Activated T-helper 1 cell treated with anti-CD3 and anti-CD28 coated beads, Interleukin-12 subunit alpha, Interleukin-12 subunit beta, Interleukin-2, Interleukin-4 antibody, amounts not matched to agents 30 ng/mL and 10 ng/mL and 1 ng/mL, durations not matched to agents 14 hours and 24 hours and 36 hours (primary cell): ENCODE measurements around the gene LPCAT3. TPM values are rescaled to one million over a fixed set of nuclear protein-coding genes. Genes with fewer than 3 reads are reported as not detected.
"Not testable (repeated sequence)": the region's sequence is repeated elsewhere in the genome, so short reads cannot be mapped to it uniquely, and the experiment has no call there.

Source experiments
- DNase-seq: peaks from one replicate; pipeline ENCODE4 v3.0.0; 2021; ENCODE audit warnings: low spot score
- H3K27ac Mint-ChIP-seq: one replicate; pipeline ENCODE4 v1.8.0; 2021; ENCODE audit warnings: mild to moderate bottlenecking, mixed read lengths
- H3K27me3 Mint-ChIP-seq: one replicate; pipeline ENCODE4 v1.8.0; 2022; ENCODE audit warnings: mild to moderate bottlenecking, moderate library complexity, mixed read lengths; ENCODE audit not compliant: insufficient read depth
- H3K36me3 Mint-ChIP-seq: one replicate; pipeline ENCODE4 v1.8.0; 2021; ENCODE audit warnings: low read depth, mixed read lengths
- H3K4me1 Mint-ChIP-seq: one replicate; pipeline ENCODE4 v1.8.0; 2021; ENCODE audit warnings: low read depth, mixed read lengths
- H3K4me3 Mint-ChIP-seq: one replicate; pipeline ENCODE4 v1.8.0; 2021; ENCODE audit warnings: mild to moderate bottlenecking, moderate library complexity, mixed read lengths
- H3K9me3 Mint-ChIP-seq: one replicate; pipeline ENCODE4 v1.8.0; 2021; ENCODE audit warnings: mixed read lengths
- intact Hi-C: fragments of 100-400 bp; cut with micrococcal nuclease; formaldehyde crosslinking; loops from one replicate; pipeline ENCODE4 v1.15.1; 2024
- total RNA-seq: library from RNA; stranded (reverse); gene quantifications from 2 replicates; pipeline ENCODE4 v1.2.3, GENCODE V29; 2022

The LPCAT3 gene, protein sequence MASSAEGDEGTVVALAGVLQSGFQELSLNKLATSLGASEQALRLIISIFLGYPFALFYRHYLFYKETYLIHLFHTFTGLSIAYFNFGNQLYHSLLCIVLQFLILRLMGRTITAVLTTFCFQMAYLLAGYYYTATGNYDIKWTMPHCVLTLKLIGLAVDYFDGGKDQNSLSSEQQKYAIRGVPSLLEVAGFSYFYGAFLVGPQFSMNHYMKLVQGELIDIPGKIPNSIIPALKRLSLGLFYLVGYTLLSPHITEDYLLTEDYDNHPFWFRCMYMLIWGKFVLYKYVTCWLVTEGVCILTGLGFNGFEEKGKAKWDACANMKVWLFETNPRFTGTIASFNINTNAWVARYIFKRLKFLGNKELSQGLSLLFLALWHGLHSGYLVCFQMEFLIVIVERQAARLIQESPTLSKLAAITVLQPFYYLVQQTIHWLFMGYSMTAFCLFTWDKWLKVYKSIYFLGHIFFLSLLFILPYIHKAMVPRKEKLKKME
- 27.9 and 30.0 TPM in 2 replicates for total RNA-seq

DNA sequence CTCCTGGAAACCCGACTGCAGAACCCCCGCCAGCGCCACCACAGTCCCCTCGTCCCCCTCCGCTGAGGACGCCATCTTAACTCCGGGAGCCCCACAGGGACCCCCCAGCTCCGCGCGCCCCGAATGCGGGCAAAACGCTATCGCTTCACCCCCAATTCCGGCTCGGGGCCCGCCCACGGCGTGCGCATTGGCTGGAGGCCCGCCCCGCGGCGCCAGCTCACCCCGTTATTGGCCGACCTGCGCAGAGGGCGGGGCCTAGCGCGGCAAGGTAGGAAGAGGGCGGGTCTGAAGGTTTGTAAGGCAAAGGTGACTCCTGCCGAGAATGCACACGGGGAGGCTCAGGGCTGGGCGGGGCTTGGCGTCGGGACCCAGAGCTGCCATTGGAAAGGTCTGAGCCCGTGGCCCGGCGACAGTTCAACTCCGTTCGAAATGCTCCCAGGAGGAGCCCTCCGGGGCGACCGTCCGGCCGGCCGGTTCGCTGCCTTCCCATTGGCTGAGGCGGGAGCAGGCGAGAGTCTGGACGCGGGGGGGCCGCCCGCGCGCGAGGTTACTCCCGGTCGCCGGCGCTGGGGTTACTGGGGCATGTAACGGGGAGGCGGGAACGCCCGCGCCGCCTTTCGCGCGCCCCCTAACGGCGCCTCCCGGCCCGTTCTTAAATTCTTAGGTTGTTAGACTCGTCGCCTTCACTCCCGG is at the start of gene LPCAT3:
TSS of gene LPCAT3 (minus strand) at position 127 of the 693 bp plus-strand sequence. CDS start at position 75, 52 bp downstream.
- peaks cover 7% of the 10 kb centered on the region for H3K36me3 Mint-ChIP-seq
- H3K4me3 Mint-ChIP-seq, result peak within 1 kb of the TSS; percentile 93
- H3K27me3 Mint-ChIP-seq, result no peaks in the 10 kb centered on the region
- H3K4me1 Mint-ChIP-seq, result peaks cover 36% of the 10 kb centered on the region
- peak; percentile 98 for DNase-seq
- intact Hi-C loops, result loop anchor here (1.0 to 2.0 kb wide), 16 partner anchors 24 to 329 kb away; partner anchors contain the start of genes C12orf57, C1R, C1RL and CLSTN3
- H3K9me3 Mint-ChIP-seq, result no peaks in the 10 kb centered on the region
- H3K27ac Mint-ChIP-seq, result peak within 1 kb of the TSS; percentile 95

DNA sequence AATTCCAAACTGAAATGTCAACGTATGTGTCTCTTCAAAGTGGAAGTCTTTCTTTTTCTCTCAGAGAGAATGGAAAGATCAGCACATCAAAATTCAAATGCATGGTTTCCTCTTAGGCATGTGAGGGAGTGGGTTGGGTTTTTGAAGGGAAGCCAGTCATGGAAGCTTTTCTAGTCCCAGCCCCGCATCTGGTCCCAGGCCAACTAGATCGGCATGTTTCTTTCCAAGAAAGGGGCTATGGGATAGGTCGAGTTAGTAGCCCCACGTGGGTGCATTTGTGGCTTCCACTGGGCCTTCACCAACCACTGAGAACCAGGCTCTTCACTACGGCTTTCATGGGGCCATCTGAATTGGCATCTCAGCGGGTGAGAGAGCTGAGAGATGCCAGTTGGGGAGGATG is 48.8 kb upstream of the LPCAT3 start:
- intact Hi-C loops, result no loop called here
- H3K4me3 Mint-ChIP-seq, result no peak overlapping the region
- H3K36me3 Mint-ChIP-seq, result no peaks in the 10 kb centered on the region
- H3K9me3 Mint-ChIP-seq, result no peaks in the 10 kb centered on the region
- no peak overlapping the region for H3K27ac Mint-ChIP-seq
- peaks cover 19% of the 10 kb centered on the region for H3K27me3 Mint-ChIP-seq
- no peaks in the 10 kb centered on the region for H3K4me1 Mint-ChIP-seq
- DNase-seq, result no peak

DNA sequence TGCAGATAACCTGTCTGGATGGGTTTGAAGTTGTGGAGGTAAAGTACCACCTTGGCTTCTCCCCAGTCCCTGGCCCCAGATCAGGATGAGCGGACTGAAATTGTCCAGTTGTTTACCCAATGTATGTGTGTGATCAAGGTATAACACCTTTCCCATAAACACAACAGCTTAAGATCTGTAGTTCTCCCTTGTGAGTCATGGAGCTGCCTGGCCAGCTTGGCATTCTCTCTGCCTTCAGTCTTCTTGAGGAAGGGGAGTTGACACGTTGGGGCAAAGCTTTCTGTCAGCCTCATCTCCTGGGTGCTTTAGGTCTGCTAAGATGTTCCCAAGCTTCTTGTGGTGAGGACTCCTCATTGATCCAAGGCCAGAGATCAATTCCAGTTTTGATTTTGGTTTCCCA is 48.3 kb upstream of the LPCAT3 start:
- no peaks in the 10 kb centered on the region for H3K36me3 Mint-ChIP-seq
- intact Hi-C loops, result no loop called here
- H3K4me1 Mint-ChIP-seq, result no peaks in the 10 kb centered on the region
- no peaks in the 10 kb centered on the region for H3K9me3 Mint-ChIP-seq
- no peak for DNase-seq
- H3K4me3 Mint-ChIP-seq, result no peak overlapping the region
- peaks cover 15% of the 10 kb centered on the region for H3K27me3 Mint-ChIP-seq
- no peak overlapping the region for H3K27ac Mint-ChIP-seq

DNA sequence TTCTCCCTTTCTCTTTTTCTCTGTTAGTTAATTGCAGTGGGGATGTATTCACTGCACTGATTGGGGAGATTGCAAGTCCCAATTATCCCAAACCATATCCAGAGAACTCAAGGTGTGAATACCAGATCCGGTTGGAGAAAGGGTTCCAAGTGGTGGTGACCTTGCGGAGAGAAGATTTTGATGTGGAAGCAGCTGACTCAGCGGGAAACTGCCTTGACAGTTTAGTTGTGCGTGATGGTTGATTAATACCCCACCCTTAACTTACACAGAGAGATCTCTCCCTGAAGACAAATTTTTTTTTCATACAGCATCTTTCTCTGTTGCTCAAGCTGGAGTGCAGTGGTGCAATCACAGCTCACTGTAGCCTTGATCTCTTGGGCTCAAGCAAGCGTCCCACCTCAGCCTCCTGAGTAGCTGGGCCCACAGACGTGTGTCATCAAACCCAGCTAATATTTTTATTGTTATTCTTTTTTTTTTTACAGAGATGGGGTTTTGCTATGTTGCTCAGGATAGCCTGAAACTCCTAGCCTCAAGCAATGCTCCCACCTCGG is 46.9 kb upstream of the LPCAT3 start:
- no peak for DNase-seq
- Mint-ChIP-seq H3K27ac (no peak overlapping the region), H3K36me3 (no peaks in the 10 kb centered on the region), H3K4me1 (no peaks in the 10 kb centered on the region), H3K27me3 (peaks cover 21% of the 10 kb centered on the region), H3K9me3 (no peaks in the 10 kb centered on the region), H3K4me3 (no peak overlapping the region)
- intact Hi-C loops, result no loop called here

DNA sequence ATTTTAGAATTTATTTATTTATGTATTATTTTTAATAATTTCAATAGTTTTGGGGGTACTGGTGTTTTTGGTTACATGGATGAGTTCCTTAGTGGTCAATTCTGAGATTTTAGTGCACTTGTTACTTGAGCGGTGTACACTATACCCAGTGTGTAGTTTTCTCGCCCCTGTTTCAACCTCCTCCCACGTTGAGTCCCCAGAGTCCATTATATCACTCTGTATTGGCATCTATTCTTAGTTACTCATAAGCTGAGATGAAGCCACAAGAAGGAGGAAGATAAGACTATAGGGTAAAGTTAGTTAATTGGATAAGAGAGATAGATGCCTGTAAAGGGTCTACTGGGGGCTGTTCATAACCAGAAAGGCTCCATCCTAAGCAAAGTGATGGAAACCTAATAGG is 46.2 kb upstream of the LPCAT3 start:
- no peak overlapping the region for H3K27ac Mint-ChIP-seq
- no peak for DNase-seq
- H3K27me3 Mint-ChIP-seq, result peaks cover 23% of the 10 kb centered on the region
- H3K36me3 Mint-ChIP-seq, result no peaks in the 10 kb centered on the region
- intact Hi-C loops, result no loop called here
- H3K4me1 Mint-ChIP-seq, result no peaks in the 10 kb centered on the region
- H3K9me3 Mint-ChIP-seq, result no peaks in the 10 kb centered on the region
- no peak overlapping the region for H3K4me3 Mint-ChIP-seq

DNA sequence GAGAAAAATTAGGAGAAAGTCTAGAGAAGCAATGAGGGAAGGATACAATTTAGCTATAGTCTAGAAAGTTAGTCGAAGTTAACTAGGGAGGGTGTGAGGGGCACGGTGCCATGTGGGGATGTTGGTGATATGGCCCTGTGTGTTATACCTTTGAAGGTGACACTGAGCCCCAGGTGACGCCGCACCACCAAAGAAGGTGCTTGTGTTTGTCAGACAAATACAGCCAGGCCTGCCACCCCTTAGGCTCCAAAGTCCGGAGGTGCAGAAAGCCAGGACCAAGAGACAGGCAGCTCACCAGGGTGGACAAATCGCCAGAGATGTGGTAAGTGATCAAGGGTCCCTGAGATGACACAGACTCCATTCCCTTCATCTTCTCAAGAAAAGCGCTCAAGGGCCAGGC is 43.3 kb upstream of the LPCAT3 start:
- H3K4me3 Mint-ChIP-seq, result no peak overlapping the region
- no peaks in the 10 kb centered on the region for H3K9me3 Mint-ChIP-seq
- H3K4me1 Mint-ChIP-seq, result no peaks in the 10 kb centered on the region
- no peaks in the 10 kb centered on the region for H3K36me3 Mint-ChIP-seq
- no peak overlapping the region for H3K27ac Mint-ChIP-seq
- peaks cover 23% of the 10 kb centered on the region for H3K27me3 Mint-ChIP-seq
- no peak for DNase-seq
- intact Hi-C loops, result loop anchor here (1.0 kb wide), 1 partner anchor 31 kb away; the partner anchor contains the start of gene C1R

DNA sequence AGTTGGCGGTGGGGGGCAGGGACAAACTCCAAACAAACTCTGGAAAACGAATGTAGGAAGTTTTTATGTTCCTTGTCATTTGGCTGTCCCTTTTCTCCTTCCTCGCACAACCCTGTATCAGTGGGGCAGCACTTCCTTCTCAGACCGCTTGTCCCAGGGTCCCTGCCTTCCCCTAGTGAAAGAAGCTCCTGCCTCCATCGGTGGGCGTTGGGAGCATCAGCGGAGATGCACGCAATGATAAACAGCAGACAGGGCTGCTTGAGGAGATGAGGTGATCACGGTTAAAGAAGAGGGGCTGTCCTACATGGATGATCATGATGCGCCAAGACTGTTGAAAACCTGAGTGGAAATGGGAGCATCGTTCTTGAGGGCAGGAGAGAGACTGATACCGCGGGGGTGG is 42.9 kb upstream of the LPCAT3 start:
- no peaks in the 10 kb centered on the region for H3K4me1 Mint-ChIP-seq
- no peak overlapping the region for H3K4me3 Mint-ChIP-seq
- H3K27ac Mint-ChIP-seq, result no peak overlapping the region
- intact Hi-C loops, result loop anchor here (1.0 kb wide), 1 partner anchor 31 kb away; the partner anchor contains the start of gene C1R
- H3K27me3 Mint-ChIP-seq, result peaks cover 23% of the 10 kb centered on the region
- H3K36me3 Mint-ChIP-seq, result no peaks in the 10 kb centered on the region
- no peak for DNase-seq
- H3K9me3 Mint-ChIP-seq, result no peaks in the 10 kb centered on the region

DNA sequence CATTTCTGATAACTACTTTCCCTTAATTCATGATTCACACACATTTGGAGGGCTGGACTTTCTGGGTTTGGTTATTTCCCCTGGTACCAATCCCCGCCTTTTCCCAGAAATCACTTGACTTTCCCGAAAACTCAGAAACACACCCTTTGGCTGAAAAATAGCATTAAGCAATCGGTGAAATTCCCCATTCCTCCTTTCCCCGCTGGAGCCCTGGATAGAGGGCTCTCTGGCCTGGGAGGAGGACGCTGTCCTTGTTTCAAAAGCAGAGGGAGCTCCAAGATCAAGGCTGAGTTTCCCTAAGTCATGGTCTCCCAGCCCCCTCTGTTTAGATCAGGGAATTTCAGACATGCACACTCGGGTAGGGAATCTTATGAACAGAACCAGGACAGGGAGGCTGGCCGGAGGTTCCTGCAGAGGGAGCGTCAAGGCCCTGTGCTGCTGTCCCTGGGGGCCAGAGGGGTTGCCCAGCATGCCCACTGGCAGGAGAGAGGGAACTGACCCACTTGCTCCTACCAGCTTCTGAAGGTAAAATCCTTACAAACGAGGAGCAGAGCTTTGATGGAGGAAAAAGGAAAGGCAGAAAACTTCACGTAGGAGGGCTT is 42.2 kb upstream of the LPCAT3 start, which contains the start of gene C1S:
TSS of gene C1S (plus strand) at position 366 of the 602 bp plus-strand sequence. CDS start 1,195 bp downstream, outside the sequence.
- DNase-seq, result no peak
- peaks cover 24% of the 10 kb centered on the region for H3K27me3 Mint-ChIP-seq
- intact Hi-C loops, result no loop called here

DNA sequence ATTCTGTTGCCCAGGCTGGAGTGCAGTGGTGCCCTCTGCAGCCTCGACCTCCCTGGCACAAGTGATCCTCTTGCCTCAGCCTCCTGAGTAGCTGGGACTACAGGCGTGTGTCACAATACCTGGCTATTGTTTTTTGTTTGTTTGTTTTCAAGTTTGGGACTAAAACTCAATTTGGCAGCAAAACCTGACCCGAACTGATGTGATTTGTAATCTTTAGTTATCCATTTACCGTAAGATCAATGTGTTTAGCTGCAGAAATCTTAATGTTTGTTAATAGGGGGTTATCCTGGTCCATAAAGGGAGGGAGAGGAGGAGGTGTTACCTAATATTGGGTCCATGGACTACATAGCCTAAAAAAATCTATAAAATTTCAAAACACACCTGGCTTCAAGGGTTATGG is 41.5 kb upstream of the LPCAT3 start:
- intact Hi-C loops, result no loop called here
- no peak for DNase-seq
- Mint-ChIP-seq H3K27me3 (peaks cover 24% of the 10 kb centered on the region), H3K9me3 (no peaks in the 10 kb centered on the region), H3K36me3 (no peaks in the 10 kb centered on the region), H3K4me1 (no peaks in the 10 kb centered on the region), H3K4me3 (no peak overlapping the region), H3K27ac (no peak overlapping the region)

More for the DNA sequence above, 42.2 kb upstream of the LPCAT3 start, which contains the start of gene C1S:
- H3K9me3 Mint-ChIP-seq, result no peaks in the 10 kb centered on the region
- no peaks in the 10 kb centered on the region for H3K36me3 Mint-ChIP-seq
- no peak within 1 kb of the TSS for H3K27ac Mint-ChIP-seq
- H3K4me3 Mint-ChIP-seq, result no peak within 1 kb of the TSS
- no peaks in the 10 kb centered on the region for H3K4me1 Mint-ChIP-seq

DNA sequence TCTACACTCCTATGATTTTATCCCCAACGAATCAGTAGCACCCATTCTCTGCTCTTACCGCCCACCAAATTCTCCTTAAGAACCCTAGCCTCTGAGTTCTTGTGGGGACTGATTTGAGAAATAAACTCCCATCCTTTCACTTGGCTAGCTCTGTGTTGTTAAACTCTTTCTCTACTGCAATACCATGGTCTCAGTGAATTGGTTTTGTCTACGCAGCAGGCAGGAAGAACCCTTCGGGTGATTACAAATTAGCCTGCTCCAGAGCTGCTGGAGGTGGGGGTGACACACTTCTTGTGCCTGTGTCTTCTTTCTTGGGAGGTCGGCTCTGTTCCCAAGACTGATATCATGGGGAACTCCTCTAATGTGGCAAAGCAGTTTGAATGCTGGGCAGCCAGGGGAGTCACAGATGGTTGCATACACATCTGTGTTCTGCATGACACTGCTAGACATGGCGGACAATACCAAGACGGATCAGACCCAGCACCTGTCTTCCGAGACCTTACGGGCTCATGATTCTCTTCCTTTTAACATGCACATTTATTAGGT is 40.6 kb upstream of the LPCAT3 start:
- Mint-ChIP-seq H3K27me3 (peaks cover 28% of the 10 kb centered on the region), H3K4me3 (no peak overlapping the region)

DNA sequence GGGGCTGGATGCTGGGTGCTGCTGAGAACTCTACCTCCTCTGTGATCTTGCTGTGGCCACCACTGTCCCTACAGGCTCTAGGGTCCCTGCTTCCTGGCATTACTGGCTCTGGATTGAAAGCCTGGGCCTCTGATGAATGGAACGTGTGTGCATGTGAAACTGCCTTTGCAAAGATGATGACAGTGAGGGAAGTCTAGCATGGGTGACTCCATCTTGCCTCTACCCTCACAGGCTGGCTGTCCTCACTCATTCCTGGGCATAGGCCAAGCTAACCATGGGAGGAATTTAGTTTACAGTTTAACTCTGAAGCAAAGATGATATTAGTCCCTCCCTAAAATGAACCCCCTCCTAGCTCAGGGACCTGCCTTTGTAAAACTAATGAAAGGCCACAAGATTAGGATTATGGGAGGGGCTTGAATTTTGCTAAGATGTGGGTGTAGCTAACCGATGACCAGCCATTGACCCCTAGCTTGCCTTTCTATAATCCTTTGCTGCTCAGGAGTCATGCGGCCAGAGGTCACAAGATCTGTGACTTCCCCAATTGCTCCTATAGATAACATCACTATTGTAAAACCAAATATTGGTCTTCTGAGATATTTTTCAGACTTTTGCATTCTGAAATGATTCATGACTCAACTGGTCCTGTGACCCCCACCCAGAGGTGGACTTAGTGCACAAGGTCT is 40.0 kb upstream of the LPCAT3 start:
- H3K27me3 Mint-ChIP-seq, result peaks cover 28% of the 10 kb centered on the region
- no peak for DNase-seq
- H3K9me3 Mint-ChIP-seq, result no peaks in the 10 kb centered on the region
- H3K4me1 Mint-ChIP-seq, result no peaks in the 10 kb centered on the region
- intact Hi-C loops, result no loop called here
- no peak overlapping the region for H3K4me3 Mint-ChIP-seq
- H3K36me3 Mint-ChIP-seq, result no peaks in the 10 kb centered on the region
- no peak overlapping the region for H3K27ac Mint-ChIP-seq

More for the DNA sequence above, 40.6 kb upstream of the LPCAT3 start:
- Mint-ChIP-seq H3K4me1 (no peaks in the 10 kb centered on the region), H3K36me3 (no peaks in the 10 kb centered on the region), H3K9me3 (no peaks in the 10 kb centered on the region), H3K27ac (no peak overlapping the region)
- DNase-seq, result no peak
- intact Hi-C loops, result no loop called here

DNA sequence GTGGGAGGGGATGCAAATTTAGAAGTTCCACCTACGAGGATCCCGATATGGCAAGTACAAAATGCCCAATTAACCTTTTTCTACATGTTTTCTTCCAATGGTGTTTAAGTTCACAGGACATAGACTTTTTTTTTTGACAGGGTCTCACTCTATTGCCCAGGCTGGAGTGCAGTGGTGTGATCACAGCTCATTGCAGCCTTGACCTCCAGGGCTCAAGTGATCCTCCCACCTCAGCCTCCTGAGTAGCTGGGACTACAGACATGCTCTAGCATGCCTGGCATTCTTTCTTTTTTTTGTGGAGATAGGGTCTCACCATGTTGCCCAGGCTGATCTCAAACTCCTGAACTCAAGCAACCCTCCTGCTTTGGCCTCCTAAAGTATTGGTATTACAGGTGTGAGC is 37.5 kb upstream of the LPCAT3 start:
- H3K4me1 Mint-ChIP-seq, DNase-seq, H3K36me3 Mint-ChIP-seq, H3K9me3 Mint-ChIP-seq, H3K27ac Mint-ChIP-seq, intact Hi-C loops, H3K4me3 Mint-ChIP-seq: not testable (repeated sequence)
- H3K27me3 Mint-ChIP-seq, result peaks cover 29% of the 10 kb centered on the region
